Activated naive CD4-positive, alpha-beta T cell treated with anti-CD3 and anti-CD28 coated beads, Interleukin-2, amount 50 U/mL, for 16 hours (primary cell): Measurements from ENCODE around the gene L3MBTL1.

Experiments used
- DNase-seq: peaks from one replicate; pipeline ENCODE4 v3.0.0-alpha.2; 2020

Gene L3MBTL1

GRCh38 chr20:43508106-43508505 is 609 bp downstream of the L3MBTL1 start:
- peak; percentile 14 for DNase-seq

GRCh38 chr20:43508604-43509040 is 1.1 kb downstream of the L3MBTL1 start:
- no peak for DNase-seq

DNA sequence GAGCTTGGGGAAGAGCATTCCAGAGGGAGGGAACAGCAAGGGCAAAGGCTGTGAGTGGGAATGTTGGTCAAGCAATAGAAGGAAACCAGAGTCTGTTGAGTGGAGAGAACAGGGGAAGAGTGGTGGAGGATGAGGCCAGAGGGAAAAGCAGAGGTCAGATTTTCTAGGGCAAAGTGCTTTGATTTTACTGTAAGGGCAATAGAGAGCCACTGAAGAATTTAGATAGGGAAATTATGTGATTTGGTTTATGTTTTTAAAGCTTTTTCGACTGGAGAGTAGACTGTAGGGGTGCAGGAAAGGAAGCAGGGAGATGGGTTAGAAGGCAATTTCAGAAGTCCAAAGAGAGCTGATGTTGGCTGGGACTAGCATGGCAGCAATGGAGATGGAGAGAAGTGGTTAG is 4.4 kb downstream of the L3MBTL1 start:
- DNase-seq, result no peak

GRCh38 chr20:43513372-43513930 is 6.0 kb downstream of the L3MBTL1 start:
- DNase-seq, result no peak

GRCh38 chr20:43513931-43514647 is 6.6 kb downstream of the L3MBTL1 start:
- peak; percentile 91 for DNase-seq

GRCh38 chr20:43514648-43514999 is 7.1 kb downstream of the L3MBTL1 start:
- no peak for DNase-seq

GRCh38 chr20:43515628-43516027 is 8.1 kb downstream of the L3MBTL1 start:
- no peak for DNase-seq

DNA sequence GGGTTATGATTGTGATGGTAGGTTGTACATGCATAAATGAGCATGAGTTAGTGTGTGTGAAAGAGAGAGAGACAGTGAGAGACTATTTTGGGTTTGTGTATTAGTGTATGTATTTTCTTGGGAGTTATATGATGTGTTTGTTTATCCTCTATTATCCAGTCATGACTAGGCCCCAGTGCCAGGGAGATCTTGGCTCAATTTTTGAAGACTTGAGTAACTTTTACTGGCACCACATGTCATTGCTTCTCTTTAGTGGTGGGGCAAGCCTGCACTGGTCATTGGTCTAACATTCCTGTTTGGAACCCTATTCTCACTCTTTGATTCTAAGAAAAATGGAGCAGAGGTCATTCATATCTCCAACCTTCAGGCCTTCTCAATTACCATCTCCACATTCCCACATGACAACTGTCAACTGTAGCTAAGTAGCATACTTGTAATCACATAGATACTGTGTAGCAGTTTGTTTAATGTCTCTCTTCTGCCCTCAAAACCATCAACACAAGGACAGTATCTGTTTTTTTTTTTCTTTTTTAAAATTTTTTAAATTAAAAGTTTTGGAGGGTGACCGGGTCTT is 8.8 kb downstream of the L3MBTL1 start:
- no peak for DNase-seq

DNA sequence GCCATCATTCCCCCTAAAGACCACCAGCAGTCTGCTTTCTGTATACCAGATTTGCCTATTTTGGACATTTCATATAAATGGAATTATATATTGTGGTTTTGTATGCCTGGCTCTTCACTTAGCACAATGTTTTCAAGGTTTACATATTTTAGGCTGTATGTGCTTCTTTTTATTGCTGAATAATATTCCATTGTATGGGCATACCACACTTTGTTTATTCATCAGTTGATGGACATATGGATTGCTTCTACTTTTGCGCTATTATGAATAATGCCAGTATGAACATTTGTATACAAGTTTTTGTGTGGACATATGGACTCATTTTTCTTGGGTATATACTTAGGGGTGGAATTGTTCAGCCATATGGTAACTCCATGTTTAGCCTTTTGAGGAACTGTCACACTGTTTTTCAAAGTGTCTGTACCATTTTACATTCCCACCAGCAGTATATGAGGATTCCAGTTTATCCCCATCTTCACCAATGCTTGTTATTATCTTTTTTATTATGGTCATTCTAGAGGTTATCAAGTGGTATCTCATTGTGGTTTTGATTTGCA is 12.7 kb downstream of the L3MBTL1 start:
- DNase-seq, result no peak

DNA sequence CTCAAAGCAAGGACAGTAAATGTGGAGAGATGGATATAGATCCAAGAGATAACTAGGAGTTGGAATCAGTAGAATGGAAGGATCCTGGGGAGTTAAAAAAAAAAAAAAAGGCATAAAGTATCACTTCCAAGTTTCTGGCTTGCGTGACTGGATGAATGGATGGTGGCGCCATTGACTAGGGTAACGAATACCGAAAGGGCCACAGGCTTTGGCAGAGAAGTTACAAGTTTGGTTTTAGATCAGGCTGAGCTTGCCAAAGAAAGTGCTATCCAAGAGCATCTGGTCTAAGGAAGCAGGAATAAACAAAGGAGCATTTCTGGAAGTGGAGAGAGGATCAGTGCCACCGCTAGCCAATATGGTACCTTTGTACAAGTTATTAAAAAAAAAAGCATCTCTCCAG is 17.5 kb downstream of the L3MBTL1 start:
- DNase-seq, result no peak

- DNase-seq, result no peak
Observed at GRCh38 chr20:43528258-43528875, 20.9 kb downstream of the L3MBTL1 start.

GRCh38 chr20:43529051-43529450 is 21.6 kb downstream of the L3MBTL1 start:
- no peak for DNase-seq

GRCh38 chr20:43529457-43530153 is 22.1 kb downstream of the L3MBTL1 start:
- no peak for DNase-seq

- DNase-seq, result no peak
Observed at GRCh38 chr20:43530321-43531090, 23.0 kb downstream of the L3MBTL1 start.

DNA sequence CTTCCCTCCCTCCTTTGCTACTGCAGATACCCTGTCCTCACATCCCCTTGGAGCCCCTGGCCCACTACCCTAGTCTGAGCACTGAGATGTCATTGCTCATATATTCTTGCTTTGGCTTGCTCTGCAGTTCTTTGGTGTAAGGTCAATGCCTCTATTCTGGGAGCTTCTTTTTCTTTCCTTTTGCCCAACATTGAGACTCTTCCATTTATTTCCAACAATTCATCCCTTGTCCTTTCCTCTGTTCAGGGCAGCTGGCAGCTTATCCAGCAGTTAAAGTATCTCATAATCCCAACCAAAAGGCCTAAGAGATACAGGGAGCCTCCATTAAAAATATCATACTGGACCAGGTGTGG is 23.6 kb downstream of the L3MBTL1 start:
- no peak for DNase-seq

DNA sequence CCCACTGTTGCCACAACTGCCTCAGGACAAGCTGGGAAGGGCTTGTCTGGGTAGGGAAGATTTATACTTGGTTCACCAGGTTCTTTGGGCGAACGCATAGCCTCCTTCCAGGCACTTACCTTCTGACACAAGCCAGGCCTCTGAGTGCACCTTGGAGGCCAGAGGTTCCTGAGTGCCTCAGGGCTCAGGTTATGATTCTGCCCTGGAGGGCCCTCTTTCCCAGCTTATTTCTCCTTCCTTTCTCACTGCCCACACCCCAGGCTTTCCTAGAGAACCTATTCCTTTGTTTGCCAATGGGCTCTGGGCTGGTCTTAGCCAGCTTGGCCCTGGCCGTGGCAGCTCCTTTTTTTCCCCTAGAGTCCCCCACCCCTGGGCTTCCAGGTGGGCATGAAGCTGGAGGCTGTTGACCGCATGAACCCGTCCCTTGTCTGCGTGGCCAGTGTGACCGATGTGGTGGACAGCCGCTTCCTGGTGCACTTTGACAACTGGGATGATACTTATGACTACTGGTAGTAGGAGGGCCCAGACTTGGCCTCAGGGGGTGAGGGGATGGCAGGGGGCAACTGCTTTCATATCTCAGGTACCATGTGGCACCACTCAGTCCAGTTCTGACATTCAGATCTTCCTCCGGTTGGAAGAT is 25.0 kb downstream of the L3MBTL1 start:
- no peak for DNase-seq

GRCh38 chr20:43533060-43533459 is 25.6 kb downstream of the L3MBTL1 start:
- no peak for DNase-seq

DNA sequence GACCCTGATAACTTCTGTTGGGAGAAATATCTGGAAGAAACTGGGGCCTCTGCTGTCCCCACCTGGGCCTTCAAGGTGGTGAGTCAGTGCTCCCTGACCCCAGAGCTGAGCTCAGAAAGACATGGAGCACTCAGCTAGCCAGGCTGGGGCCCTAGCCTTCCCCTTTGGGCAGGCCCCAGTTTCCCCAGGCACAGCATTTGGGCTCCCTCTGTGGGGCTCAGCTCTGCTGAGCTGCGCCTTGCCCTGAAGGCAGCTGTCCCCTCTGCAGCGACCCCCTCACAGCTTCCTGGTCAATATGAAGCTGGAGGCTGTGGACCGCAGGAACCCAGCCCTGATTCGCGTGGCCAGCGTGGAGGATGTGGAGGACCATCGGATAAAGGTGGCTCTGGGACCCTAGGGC is 26.5 kb downstream of the L3MBTL1 start:
- no peak for DNase-seq

GRCh38 chr20:43534791-43535350 is 27.4 kb downstream of the L3MBTL1 start:
- DNase-seq, result no peak

DNA sequence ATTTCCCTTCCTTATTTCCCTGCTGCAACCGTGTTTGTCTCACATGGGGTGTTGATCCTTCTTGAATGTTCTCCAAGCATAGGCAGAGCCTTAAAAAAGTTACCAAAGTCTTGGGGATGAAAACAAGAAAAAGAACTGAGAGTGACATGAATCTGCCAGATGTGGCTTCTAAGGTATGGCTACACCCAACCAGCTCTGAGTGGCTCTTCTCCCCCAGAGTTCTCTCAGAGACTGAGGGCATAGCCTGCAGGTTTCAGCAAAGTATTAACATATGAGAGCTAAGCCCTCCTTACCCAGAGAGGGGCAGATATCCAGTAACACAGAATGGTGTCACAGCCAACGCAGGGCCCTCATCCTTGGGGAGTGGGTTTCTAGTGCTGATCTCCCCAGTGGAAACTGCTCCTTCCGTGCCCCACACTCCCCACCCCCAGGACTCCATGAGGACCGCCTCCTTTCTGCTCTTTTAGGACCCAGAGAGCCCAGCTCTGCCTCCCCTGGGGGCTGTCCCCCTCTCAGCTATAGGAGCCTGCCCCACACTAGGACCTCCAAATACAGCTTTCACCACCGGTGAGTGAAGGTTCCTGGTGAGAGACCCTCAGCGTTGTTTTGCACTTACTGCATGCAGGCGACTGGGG is 28.0 kb downstream of the L3MBTL1 start:
- no peak for DNase-seq
